Measurements from ENCODE around the gene CAPN9. TPM values are rescaled to one million over a fixed set of nuclear protein-coding genes. Genes with fewer than 3 reads are reported as not detected.

Gene CAPN9
- total and polyA plus RNA-seq, 9 of the 15 experiments (the other 6 are each of a cell fraction or from before 2014, with no cell fraction given): not detected

GRCh38 chr1:230760360-230760827, 13.2 kb downstream of the CAPN9 start:
- intact Hi-C loops (cut with micrococcal nuclease) (no loop called here), in situ Hi-C loops (cut with MboI) (no loop called here)
- no peak overlapping the region for H3K9ac ChIP-seq (ENCODE audit: insufficient read depth in 1 of 2, low read depth in 2 of 2, low read length in 2 of 2)
- H3K9me3 ChIP-seq (replicated peaks; ENCODE audit: control insufficient read depth, insufficient read depth, low read depth, low read length): no peaks in the 10 kb centered on the region
- CTCF ChIA-PET (ENCODE audit: low intra/inter-chr PET ratio): no interaction called here
- H3K27ac ChIP-seq (ENCODE audit: extremely low read depth, low read depth, low read length): no peak overlapping the region
- POLR2A ChIA-PET: no interaction called here
- peaks cover 43 to 75% of the 10 kb centered on the region in 2 experiments for H3K27me3 ChIP-seq (ENCODE audit: control insufficient read depth in 2 of 2, insufficient read depth in 2 of 2, low read length in 2 of 2)
- WGBS (ENCODE audit: insufficient coverage, low coverage, missing lambda C conversion rate): 2% methylated on average over 7 of the region's 7 CpGs
- FAIRE-seq (no peak), DNase-seq (ENCODE audit: extremely low read depth in 1 of 4, low spot score in 3 of 4) (peak in 1 of 4 experiments; percentile 32), ATAC-seq (peak; percentile 72)
- no peaks in the 10 kb centered on the region for H3K36me3 ChIP-seq (ENCODE audit: control insufficient read depth, insufficient read depth, low read length)
- H3K4me3 ChIP-seq: no peak overlapping the region
- no peaks in the 10 kb centered on the region for H3K9me1 ChIP-seq (ENCODE audit: control insufficient read depth, insufficient read depth, low read length)
- H2AFZ ChIP-seq (ENCODE audit: low read depth, low read length): no peak overlapping the region
- no peaks in the 10 kb centered on the region for H3K79me2 ChIP-seq (ENCODE audit: control insufficient read depth, insufficient read depth, low read length)
- no TSS peak for BruUV-seq (replicated peaks)
- peaks cover 9% of the 10 kb centered on the region; the same call in 1 of the 2 replicates for H4K20me1 ChIP-seq (replicated peaks; ENCODE audit: control insufficient read depth, insufficient read depth, low read length)
- no peaks in the 10 kb centered on the region for H3K4me1 ChIP-seq (replicated peaks in 1 of 2; ENCODE audit: control insufficient read depth in 2 of 2, insufficient read depth in 2 of 2, low read length in 2 of 2)
- H3K4me2 ChIP-seq (ENCODE audit: insufficient read depth, low read length): no peak overlapping the region
- TF ChIP-seq CTCF (IDR thresholded peaks at IDR 0.05 in 2 of 3, conservative IDR thresholded peaks at IDR 0.05 in 1 of 3; ENCODE audit: insufficient read depth in 2 of 3, low read depth in 1 of 3, low read length in 3 of 3) (peak in 2 of 3 experiments; percentile 23 to 24; a peak in 3 of 6 replicates), RAD21 (CRISPR knock-in tag; conservative IDR thresholded peaks at IDR 0.05 in 1 of 2, IDR thresholded peaks at IDR 0.05 in 1 of 2) (peak in 1 of 2 experiments; percentile 34; a peak in 2 of 4 replicates), ZNF707 (CRISPR knock-in tag; conservative IDR thresholded peaks at IDR 0.05) (no peak), FOSL1 (tag; conservative IDR thresholded peaks at IDR 0.05) (0 out of 2 replicates have a peak, but pooled peaks have one; percentile 45), PTBP1 (IDR thresholded peaks at IDR 0.05; ENCODE audit: low read depth, low read length) (no peak), REST (IDR thresholded peaks at IDR 0.05; ENCODE audit: borderline replicate concordance) (0 out of 2 replicates have a peak, but pooled peaks have one; percentile 6), REST (CRISPR knock-in tag; IDR thresholded peaks at IDR 0.05; ENCODE audit: low read depth) (no peak), NR2C2 (CRISPR knock-in tag; IDR thresholded peaks at IDR 0.05) (no peak), NR2C2 (tag; IDR thresholded peaks at IDR 0.05) (peak; percentile 84), NR2C1 (IDR thresholded peaks at IDR 0.05) (no peak), NR2C1 (tag; IDR thresholded peaks at IDR 0.05) (peak; percentile 54), ESRRA (IDR thresholded peaks at IDR 0.05; ENCODE audit: borderline replicate concordance, low read depth) (peak; percentile 58; the same call in 1 of the 2 replicates)
